WERI-Rb-1 (cell line): ENCODE results near the gene ACTRT2.
A peak's percentile ranks its signal among the peaks of the same experiment; 100 is the strongest.

ENCODE experiments used
- DNase-seq: peaks from one replicate; pipeline ENCODE4 v3.0.0-alpha.2; 2020
- H3K27ac ChIP-seq: fragments of 250-450 bp; sonication (Bioruptor Pico); 2 replicates; pipeline ENCODE4 v1.5.1; 2020; ENCODE audit warnings: mild to moderate bottlenecking, moderate library complexity
- H3K27me3 ChIP-seq: fragments of 250-450 bp; sonication (Bioruptor Pico); 2 replicates; pipeline ENCODE4 v1.5.1; 2021; ENCODE audit warnings: mild to moderate bottlenecking, low read depth, moderate library complexity; ENCODE audit not compliant: insufficient read depth, severe bottlenecking
- H3K36me3 ChIP-seq: fragments of 250-450 bp; sonication (Bioruptor Pico); 2 replicates; pipeline ENCODE4 v1.5.1; 2020; ENCODE audit warnings: mild to moderate bottlenecking, moderate library complexity
- H3K4me3 ChIP-seq: 2 replicates; pipeline ENCODE4 v1.5.1; 2011; ENCODE audit warnings: low read depth, mild to moderate bottlenecking, control low read depth, low read length
- H3K9me3 ChIP-seq: fragments of 250-450 bp; sonication (Bioruptor Pico); 2 replicates; pipeline ENCODE4 v1.5.1; 2021; ENCODE audit warnings: mild to moderate bottlenecking, moderate library complexity; ENCODE audit not compliant: severe bottlenecking
- CTCF ChIP-seq: IDR thresholded peaks from 2 replicates; pipeline ENCODE4 v1.5.1; 2011; ENCODE audit warnings: low read depth, mild to moderate bottlenecking, control low read depth, inconsistent platforms, low read length

The ACTRT2 gene

GRCh38 chr1:3009021-3009420 lies 12.2 kb upstream of the ACTRT2 start:
- TF ChIP-seq CTCF = no peak
- H3K9me3 ChIP-seq = peaks cover 26% of the 10 kb centered on the region
- H3K27ac ChIP-seq = no peak overlapping the region
- no peaks in the 10 kb centered on the region for H3K36me3 ChIP-seq
- peaks cover 25% of the 10 kb centered on the region for H3K27me3 ChIP-seq
- DNase-seq = no peak
- H3K4me3 ChIP-seq = no peak overlapping the region

- Histone ChIP-seq H3K9me3 (peaks cover 26% of the 10 kb centered on the region), H3K27me3 (peaks cover 19% of the 10 kb centered on the region), H3K27ac (no peak overlapping the region), H3K36me3 (no peaks in the 10 kb centered on the region), H3K4me3 (no peak overlapping the region)
- DNase-seq = no peak
- TF ChIP-seq CTCF = no peak
These were observed 11.7 kb upstream of the ACTRT2 start for GRCh38 chr1:3009556-3009955.

- no peak for TF ChIP-seq CTCF
- Histone ChIP-seq H3K4me3 (no peak overlapping the region), H3K36me3 (no peaks in the 10 kb centered on the region), H3K9me3 (peaks cover 23% of the 10 kb centered on the region), H3K27ac (no peak overlapping the region), H3K27me3 (peaks cover 3% of the 10 kb centered on the region)
- no peak for DNase-seq
These were observed 10.1 kb upstream of the ACTRT2 start for GRCh38 chr1:3011127-3011526.

GRCh38 chr1:3011631-3012455 lies 9.4 kb upstream of the ACTRT2 start:
- Histone ChIP-seq H3K27me3 (no peaks in the 10 kb centered on the region), H3K9me3 (peaks cover 16% of the 10 kb centered on the region)
- DNase-seq = no peak

GRCh38 chr1:3012456-3013291 lies 8.6 kb upstream of the ACTRT2 start:
- H3K9me3 ChIP-seq = peaks cover 10% of the 10 kb centered on the region
- DNase-seq = peak; percentile 70
- TF ChIP-seq CTCF = peak; percentile 62; the same call in 1 of the 2 replicates
- no peak overlapping the region for H3K27ac ChIP-seq
- no peak overlapping the region for H3K4me3 ChIP-seq
- no peaks in the 10 kb centered on the region for H3K27me3 ChIP-seq
- H3K36me3 ChIP-seq = no peaks in the 10 kb centered on the region

More at GRCh38 chr1:3011631-3012455, 9.4 kb upstream of the ACTRT2 start:
- no peaks in the 10 kb centered on the region for H3K36me3 ChIP-seq
- no peak overlapping the region for H3K4me3 ChIP-seq
- TF ChIP-seq CTCF = no peak
- H3K27ac ChIP-seq = no peak overlapping the region
